ENCODE results near the gene ZNF764. TPM values are rescaled to one million over a fixed set of nuclear protein-coding genes. Genes with fewer than 3 reads are reported as not detected.

Gene ZNF764
- total and polyA plus RNA-seq, 9 of the 15 experiments (the other 6 are each of a cell fraction or from before 2014, with no cell fraction given), result 0.69 to 10.1 (median 4.1) TPM

- TF ChIP-seq E4F1 (CRISPR knock-in tag; IDR thresholded peaks at IDR 0.05; ENCODE audit: borderline replicate concordance), result no peak
- no peak for TF ChIP-seq CBX5 (IDR thresholded peaks at IDR 0.05; ENCODE audit: borderline replicate concordance, low read depth)
- TF ChIP-seq ZKSCAN8 (CRISPR knock-in tag; IDR thresholded peaks at IDR 0.05), result 0 out of 2 replicates have a peak, but pooled peaks have one; percentile 20
- TF ChIP-seq SRF (CRISPR knock-in tag; IDR thresholded peaks at IDR 0.05), result no peak
- TF ChIP-seq ZNF584 (CRISPR knock-in tag; IDR thresholded peaks at IDR 0.05; ENCODE audit: low read depth), result no peak
- no peak for TF ChIP-seq KDM4B (IDR thresholded peaks at IDR 0.05; ENCODE audit: borderline replicate concordance in 2 of 2, low read depth in 1 of 2)
- no peak for TF ChIP-seq CAMTA2 (CRISPR knock-in tag; conservative IDR thresholded peaks at IDR 0.05)
- no peak for TF ChIP-seq KLF6 (CRISPR knock-in tag; IDR thresholded peaks at IDR 0.05; ENCODE audit: borderline replicate concordance)
- TF ChIP-seq EHMT2 (IDR thresholded peaks at IDR 0.05), result no peak
- 0 out of 2 replicates have a peak, but pooled peaks have one; percentile 21 for TF ChIP-seq ZBTB26 (CRISPR knock-in tag; IDR thresholded peaks at IDR 0.05)
- no peak for TF ChIP-seq TAF7 (tag; IDR thresholded peaks at IDR 0.05)
- TF ChIP-seq SOX6 (IDR thresholded peaks at IDR 0.05), result no peak
- TF ChIP-seq RB1 (IDR thresholded peaks at IDR 0.05; ENCODE audit: low read depth), result peak; percentile 63
- no peak for TF ChIP-seq ZNF561 (CRISPR knock-in tag; conservative IDR thresholded peaks at IDR 0.05)
- TF ChIP-seq RFX7 (CRISPR knock-in tag; IDR thresholded peaks at IDR 0.05), result no peak
- peak; percentile 75 for TF ChIP-seq CREM (IDR thresholded peaks at IDR 0.05; ENCODE audit: low read depth)
- TF ChIP-seq OTX1 (CRISPR knock-in tag; IDR thresholded peaks at IDR 0.05), result peak; percentile 55; the same call in 1 of the 2 replicates
- TF ChIP-seq ATF1 (CRISPR knock-in tag; IDR thresholded peaks at IDR 0.05), result no peak
- TF ChIP-seq ATF1 (tag; IDR thresholded peaks at IDR 0.05), result peak; percentile 45
- TF ChIP-seq THRA (IDR thresholded peaks at IDR 0.05), result no peak
- no peak; the same call in 1 of the 2 replicates for TF ChIP-seq NFRKB (IDR thresholded peaks at IDR 0.05; ENCODE audit: low read depth)
- peak; percentile 26 for TF ChIP-seq NEUROD1 (IDR thresholded peaks at IDR 0.05; ENCODE audit: borderline replicate concordance, low read depth, low read length, partially characterized antibody)
- no peak for TF ChIP-seq ZNF3 (CRISPR knock-in tag; IDR thresholded peaks at IDR 0.05)
- peak; percentile 40; the same call in 1 of the 2 replicates for TF ChIP-seq TFE3 (CRISPR knock-in tag; IDR thresholded peaks at IDR 0.05)
- peak in 1 of 2 experiments; percentile 12; a peak in 2 of 4 replicates for TF ChIP-seq TEAD1 (CRISPR knock-in tag; IDR thresholded peaks at IDR 0.05)
- no peak for TF ChIP-seq PHB (CRISPR knock-in tag; IDR thresholded peaks at IDR 0.05)
Measured at GRCh38 chr16:30535777-30536190, 22.4 kb downstream of the ZNF764 start (continued).

Measured in K562 (cell line).